PC-9 (cell line): ENCODE measurements around the gene SLC9A9.

Source experiments
- EZH2 ChIP-seq: fragments of 200-600 bp; sonication (generic); IDR thresholded peaks from 2 replicates; pipeline ENCODE4 v1.8.0; 2017; ENCODE audit warnings: antibody characterized with exemption, low read depth
- TF ChIP-seq, protein P1 (sequence below): fragments of 200-600 bp; sonication (generic); conservative IDR thresholded peaks from 2 replicates; pipeline ENCODE4 v1.6.1; 2017; ENCODE audit warnings: mixed run types, antibody characterized with exemption, mild to moderate bottlenecking, moderate library complexity

GRCh38 chr3:143472731-143473523 lies 375.3 kb downstream of the SLC9A9 start:
- TF ChIP-seq, protein P1, sequence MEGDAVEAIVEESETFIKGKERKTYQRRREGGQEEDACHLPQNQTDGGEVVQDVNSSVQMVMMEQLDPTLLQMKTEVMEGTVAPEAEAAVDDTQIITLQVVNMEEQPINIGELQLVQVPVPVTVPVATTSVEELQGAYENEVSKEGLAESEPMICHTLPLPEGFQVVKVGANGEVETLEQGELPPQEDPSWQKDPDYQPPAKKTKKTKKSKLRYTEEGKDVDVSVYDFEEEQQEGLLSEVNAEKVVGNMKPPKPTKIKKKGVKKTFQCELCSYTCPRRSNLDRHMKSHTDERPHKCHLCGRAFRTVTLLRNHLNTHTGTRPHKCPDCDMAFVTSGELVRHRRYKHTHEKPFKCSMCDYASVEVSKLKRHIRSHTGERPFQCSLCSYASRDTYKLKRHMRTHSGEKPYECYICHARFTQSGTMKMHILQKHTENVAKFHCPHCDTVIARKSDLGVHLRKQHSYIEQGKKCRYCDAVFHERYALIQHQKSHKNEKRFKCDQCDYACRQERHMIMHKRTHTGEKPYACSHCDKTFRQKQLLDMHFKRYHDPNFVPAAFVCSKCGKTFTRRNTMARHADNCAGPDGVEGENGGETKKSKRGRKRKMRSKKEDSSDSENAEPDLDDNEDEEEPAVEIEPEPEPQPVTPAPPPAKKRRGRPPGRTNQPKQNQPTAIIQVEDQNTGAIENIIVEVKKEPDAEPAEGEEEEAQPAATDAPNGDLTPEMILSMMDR = no peak
- TF ChIP-seq EZH2 = no peak
